Lower leg skin (tissue), 3 donors: ENCODE data around the gene AKR1E2.

ENCODE experiments used
- CTCF ChIP-seq, 3 donors: fragments of 450-650 bp; IDR thresholded peaks; one replicate each; pipeline ENCODE4 v1.5.1; 2016; ENCODE audit warnings: antibody characterized with exemption in 3 of 3, mild to moderate bottlenecking in 3 of 3, moderate library complexity in 2 of 3
- POLR2A ChIP-seq, 2 donors: fragments of 450-650 bp; IDR thresholded peaks; one replicate each; pipeline ENCODE4 v1.6.1; 2016 to 2017; ENCODE audit warnings: antibody characterized with exemption in 2 of 2, mild to moderate bottlenecking in 1 of 2, moderate library complexity in 1 of 2

- TF ChIP-seq POLR2A (IDR thresholded peaks at IDR 0.05), result no peak
- no peak for TF ChIP-seq CTCF (IDR thresholded peaks at IDR 0.05)
Measured at GRCh38 chr10:4883079-4883739, 57.2 kb downstream of the AKR1E2 start.
